Measurements from ENCODE around the gene BATF.

- TF ChIP-seq CTCF (conservative IDR thresholded peaks at IDR 0.05; ENCODE audit: low read depth in 2 of 2) (no peak), POLR2AphosphoS5 (IDR thresholded peaks at IDR 0.05; ENCODE audit: low read depth) (peak; percentile 60), EZH2 (IDR thresholded peaks at IDR 0.05; ENCODE audit: low read depth, unreplicated experiment) (no peak), ETS1 (IDR thresholded peaks at IDR 0.05) (no peak), CREB1 (CRISPR knock-in tag; IDR thresholded peaks at IDR 0.05; ENCODE audit: low read depth) (no peak), JUNB (IDR thresholded peaks at IDR 0.05; ENCODE audit: unreplicated experiment) (no peak)
Measured at GRCh38 chr14:75578102-75578785, 56.0 kb downstream of the BATF start, which contains the start of gene FLVCR2.

Data from GM23338 (cell line).